ENCODE measurements around the gene APPL1. TPM values are rescaled to one million over a fixed set of nuclear protein-coding genes. Genes with fewer than 3 reads are reported as not detected.
"Not testable (repeated sequence)": the region's sequence is repeated elsewhere in the genome, so short reads cannot be mapped to it uniquely, and the experiment has no call there.

APPL1 gene
- total and polyA plus RNA-seq, 11 donors, result 13.2 to 60.9 (median 45.3) TPM

DNA sequence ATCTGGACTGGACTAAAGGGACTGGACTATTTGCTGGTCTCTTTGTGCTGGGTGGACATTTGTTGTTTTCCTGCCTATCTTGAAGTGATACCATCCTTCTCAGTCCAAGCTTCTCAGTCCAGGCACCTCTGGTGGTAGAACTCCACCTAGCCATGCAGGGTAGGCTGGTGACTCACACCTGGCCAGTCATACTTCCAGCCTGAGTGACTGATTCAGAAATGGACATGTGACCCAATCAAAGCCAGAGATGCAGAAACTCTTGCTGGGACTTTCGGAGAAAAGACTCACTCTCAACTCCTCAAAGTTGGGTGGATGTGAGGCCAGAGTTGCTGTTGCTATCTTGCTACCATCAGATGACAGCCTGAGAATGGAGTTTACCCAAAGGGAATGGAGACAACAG lies 70.5 kb downstream of the APPL1 start:
- 89 to 100% (median 95%) methylated on average over 1 of the region's 1 CpG for WGBS, 4 donors

DNA sequence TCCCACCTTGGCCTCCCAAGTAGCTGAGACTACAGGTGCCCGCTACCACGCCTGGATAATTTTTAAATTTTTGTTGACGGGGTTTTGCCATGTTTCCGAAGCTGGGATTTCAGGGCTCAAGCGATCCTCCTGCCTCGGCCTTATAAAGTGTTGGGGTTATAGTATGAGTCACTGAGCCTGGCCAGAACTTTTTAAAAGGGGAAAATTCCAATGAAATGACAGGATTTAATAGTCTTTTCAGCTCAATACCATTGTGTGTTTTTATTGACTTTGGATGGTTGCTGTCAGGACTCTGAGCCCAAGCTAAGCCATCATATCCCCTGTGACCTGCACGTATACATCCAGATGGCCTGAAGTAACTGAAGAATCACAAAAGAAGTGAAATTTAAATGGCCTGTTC lies 76.0 kb downstream of the APPL1 start:
- H3K27me3 ChIP-seq; DNase-seq; ATAC-seq; H3K27ac ChIP-seq; H3K9me3 ChIP-seq; intact Hi-C loops (cut with DNase I); H3K4me3 ChIP-seq; H3K36me3 ChIP-seq; H3K4me1 ChIP-seq: not testable (repeated sequence)
- 94 to 96% (median 94%) methylated on average over 7 of the region's 7 CpGs for WGBS, 4 donors

More for the DNA sequence above, 70.5 kb downstream of the APPL1 start:
- ATAC-seq, result no peak
- no peaks in the 10 kb centered on the region for H3K36me3 ChIP-seq
- no peak for DNase-seq
- H3K27ac ChIP-seq, result no peak overlapping the region
- H3K4me3 ChIP-seq, result no peak overlapping the region
- H3K9me3 ChIP-seq, result no peaks in the 10 kb centered on the region
- TF ChIP-seq POLR2A (IDR thresholded peaks at IDR 0.05), result no peak
- TF ChIP-seq, protein P1, sequence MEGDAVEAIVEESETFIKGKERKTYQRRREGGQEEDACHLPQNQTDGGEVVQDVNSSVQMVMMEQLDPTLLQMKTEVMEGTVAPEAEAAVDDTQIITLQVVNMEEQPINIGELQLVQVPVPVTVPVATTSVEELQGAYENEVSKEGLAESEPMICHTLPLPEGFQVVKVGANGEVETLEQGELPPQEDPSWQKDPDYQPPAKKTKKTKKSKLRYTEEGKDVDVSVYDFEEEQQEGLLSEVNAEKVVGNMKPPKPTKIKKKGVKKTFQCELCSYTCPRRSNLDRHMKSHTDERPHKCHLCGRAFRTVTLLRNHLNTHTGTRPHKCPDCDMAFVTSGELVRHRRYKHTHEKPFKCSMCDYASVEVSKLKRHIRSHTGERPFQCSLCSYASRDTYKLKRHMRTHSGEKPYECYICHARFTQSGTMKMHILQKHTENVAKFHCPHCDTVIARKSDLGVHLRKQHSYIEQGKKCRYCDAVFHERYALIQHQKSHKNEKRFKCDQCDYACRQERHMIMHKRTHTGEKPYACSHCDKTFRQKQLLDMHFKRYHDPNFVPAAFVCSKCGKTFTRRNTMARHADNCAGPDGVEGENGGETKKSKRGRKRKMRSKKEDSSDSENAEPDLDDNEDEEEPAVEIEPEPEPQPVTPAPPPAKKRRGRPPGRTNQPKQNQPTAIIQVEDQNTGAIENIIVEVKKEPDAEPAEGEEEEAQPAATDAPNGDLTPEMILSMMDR (IDR thresholded peaks at IDR 0.05), result no peak
- intact Hi-C loops (cut with DNase I), result no loop called here
- peaks cover 0 to 8% (median 0%) of the 10 kb centered on the region in 12 donors for H3K4me1 ChIP-seq
- H3K27me3 ChIP-seq, result no peaks in the 10 kb centered on the region

DNA sequence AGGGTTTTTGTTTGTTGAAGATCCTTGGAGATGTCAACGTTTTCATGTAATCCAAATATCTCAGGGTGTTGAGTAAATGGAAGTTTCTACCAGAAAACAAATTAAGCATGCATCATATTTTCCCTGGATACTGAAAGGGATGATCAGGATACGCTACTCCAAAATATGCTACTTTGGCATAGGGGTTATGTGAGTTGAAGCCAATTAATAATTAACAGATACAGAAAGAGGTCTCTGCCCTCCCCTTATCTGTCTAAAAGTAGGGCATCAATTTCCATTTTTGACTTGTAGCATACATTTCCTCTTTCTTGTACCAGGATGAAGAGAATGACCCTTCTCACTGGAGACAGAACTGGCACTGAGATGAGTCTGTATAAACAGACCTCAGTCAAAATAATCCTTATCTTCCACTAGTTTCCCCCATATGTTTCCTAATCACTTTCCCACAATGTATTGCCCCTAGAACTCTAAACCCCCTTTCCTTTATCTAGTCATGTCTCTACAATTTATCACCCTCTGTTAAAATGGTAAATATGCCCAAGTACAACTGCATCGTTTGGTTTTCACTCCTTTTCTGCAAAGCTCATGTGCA lies 82.3 kb downstream of the APPL1 start:
- no peaks in the 10 kb centered on the region for H3K9me3 ChIP-seq
- no peak overlapping the region for H3K4me3 ChIP-seq
- no peaks in the 10 kb centered on the region for H3K4me1 ChIP-seq
- ATAC-seq (no peak), DNase-seq (no peak)
- H3K36me3 ChIP-seq, result no peaks in the 10 kb centered on the region
- no peaks in the 10 kb centered on the region for H3K27me3 ChIP-seq
- no peak overlapping the region for H3K27ac ChIP-seq
- intact Hi-C loops (cut with DNase I), result no loop called here
- 49 to 64% (median 52%) methylated on average over 3 of the region's 3 CpGs for WGBS, 4 donors
- no peak for TF ChIP-seq POLR2A (IDR thresholded peaks at IDR 0.05)
- TF ChIP-seq, protein P1 (IDR thresholded peaks at IDR 0.05), result no peak

DNA sequence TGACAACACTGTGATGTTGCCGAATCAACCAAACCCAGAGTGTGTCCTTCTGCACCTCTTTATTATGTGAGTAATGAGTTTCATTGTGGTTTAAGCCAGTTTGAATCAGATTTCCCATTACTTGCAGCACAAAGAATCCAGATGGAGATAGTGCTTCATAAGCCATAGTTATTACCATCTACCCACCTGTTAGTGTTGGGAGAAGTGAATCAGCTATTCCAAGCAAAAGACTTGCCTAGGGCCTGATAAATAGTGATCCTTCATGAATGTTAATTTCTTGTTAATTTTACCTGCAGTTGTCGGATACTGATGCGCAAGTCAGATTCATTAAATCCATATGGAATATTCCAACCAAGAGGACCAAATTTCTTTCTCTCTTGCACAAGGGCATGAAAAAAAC lies 86.7 kb downstream of the APPL1 start:
- H3K4me3 ChIP-seq, result no peak overlapping the region
- no peaks in the 10 kb centered on the region for H3K36me3 ChIP-seq
- peaks cover 0 to 14% (median 4%) of the 10 kb centered on the region in 12 donors for H3K9me3 ChIP-seq
- WGBS, 4 donors, result 93 to 97% (median 95%) methylated on average over 3 of the region's 3 CpGs
- intact Hi-C loops (cut with DNase I), result no loop called here
- TF ChIP-seq, protein P1 (IDR thresholded peaks at IDR 0.05), result no peak
- TF ChIP-seq POLR2A (IDR thresholded peaks at IDR 0.05), result no peak
- DNase-seq (no peak), ATAC-seq (no peak)
- H3K27me3 ChIP-seq, result no peaks in the 10 kb centered on the region
- no peaks in the 10 kb centered on the region for H3K4me1 ChIP-seq
- H3K27ac ChIP-seq, result no peak overlapping the region

Other genes with a start within 250 kb of the APPL1 start
- gene SPATA12, start 167.1 kb upstream of the APPL1 start, total RNA-seq, result under 1 TPM in 1 of 9 donors, not detected in 8; 0.20 TPM
- gene SPATA12, start 167.1 kb upstream of the APPL1 start, polyA plus RNA-seq, result under 1 TPM in 1 of 2 donors, not detected in 1; 0.04 TPM
- gene IL17RD, start 62.4 kb upstream of the APPL1 start, total RNA-seq, result 10 to 100 TPM in 1 of 9 donors, 1 to 10 TPM in 8; 3.5 to 11.3 (median 6.2) TPM
- 1 to 10 TPM; 1.4 to 2.4 TPM for gene IL17RD, start 62.4 kb upstream of the APPL1 start, polyA plus RNA-seq
- 1 to 10 TPM in 1 of 9 donors, under 1 TPM in 4, not detected in 4; 0.47 to 1.5 (median 0.71) TPM for gene HESX1, start 27.8 kb upstream of the APPL1 start, total RNA-seq
- under 1 TPM; 0.29 to 0.76 TPM for gene HESX1, start 27.8 kb upstream of the APPL1 start, polyA plus RNA-seq
- gene ASB14, start 65.0 kb downstream of the APPL1 start, total RNA-seq, result 10 to 100 TPM in 4 of 9 donors, 1 to 10 TPM in 5; 1.3 to 29.2 (median 7.2) TPM
- gene ASB14, start 65.0 kb downstream of the APPL1 start, polyA plus RNA-seq, result 1 to 10 TPM in 1 of 2 donors, under 1 TPM in 1; 0.01 to 3.6 TPM

Measured in heart left ventricle (tissue), 16 donors.